Kasumi-1 (cell line): ENCODE results near the gene CNOT3.

ENCODE experiments used
- DNase-seq, 2 experiments: peaks; one replicate each; lab custom pipeline; 2025; lab: John Stamatoyannopoulos, UW

Gene CNOT3

DNA sequence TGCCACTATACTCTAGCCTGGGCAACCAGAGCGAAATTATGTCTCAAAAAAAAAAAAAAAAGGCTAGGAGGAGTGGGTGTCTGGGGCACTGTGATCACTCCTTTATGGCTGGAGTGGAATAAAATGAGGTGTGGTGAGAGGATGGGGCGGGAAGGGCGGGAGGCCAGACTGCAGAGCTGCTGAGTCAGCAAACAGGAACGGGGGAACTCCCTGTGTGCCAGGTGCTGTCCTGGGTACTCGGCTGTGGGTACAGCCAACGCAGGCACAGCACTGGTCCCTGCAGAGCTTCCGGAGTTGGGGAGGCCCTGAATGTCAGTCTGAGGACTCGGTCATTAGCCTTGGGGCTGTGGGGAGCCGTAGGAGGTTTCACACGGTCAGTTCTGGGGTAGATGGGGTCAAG is 16.3 kb upstream of the CNOT3 start:
- DNase-seq = no peak

DNA sequence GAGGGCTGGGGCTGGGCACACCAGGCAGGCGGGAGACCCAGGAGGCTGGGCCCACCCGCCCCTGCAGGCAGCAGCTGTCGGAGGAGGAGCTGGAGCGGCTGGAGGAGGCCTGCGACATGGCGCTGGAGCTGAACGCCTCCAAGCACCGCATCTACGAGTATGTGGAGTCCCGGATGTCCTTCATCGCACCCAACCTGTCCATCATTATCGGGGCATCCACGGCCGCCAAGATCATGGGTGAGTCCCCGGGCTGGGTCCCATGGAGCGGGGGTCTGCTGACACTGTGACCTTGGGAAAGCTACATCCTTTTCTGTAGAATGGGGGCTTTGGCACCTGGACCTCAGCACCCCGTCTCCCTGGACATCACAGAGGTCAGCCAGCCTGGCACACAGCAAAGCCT is 13.9 kb upstream of the CNOT3 start:
- DNase-seq = no peak

- no peak for DNase-seq
Observed at GRCh38 chr19:54124393-54124792, 13.2 kb upstream of the CNOT3 start.

GRCh38 chr19:54125713-54126112 is 11.8 kb upstream of the CNOT3 start:
- no peak for DNase-seq

DNA sequence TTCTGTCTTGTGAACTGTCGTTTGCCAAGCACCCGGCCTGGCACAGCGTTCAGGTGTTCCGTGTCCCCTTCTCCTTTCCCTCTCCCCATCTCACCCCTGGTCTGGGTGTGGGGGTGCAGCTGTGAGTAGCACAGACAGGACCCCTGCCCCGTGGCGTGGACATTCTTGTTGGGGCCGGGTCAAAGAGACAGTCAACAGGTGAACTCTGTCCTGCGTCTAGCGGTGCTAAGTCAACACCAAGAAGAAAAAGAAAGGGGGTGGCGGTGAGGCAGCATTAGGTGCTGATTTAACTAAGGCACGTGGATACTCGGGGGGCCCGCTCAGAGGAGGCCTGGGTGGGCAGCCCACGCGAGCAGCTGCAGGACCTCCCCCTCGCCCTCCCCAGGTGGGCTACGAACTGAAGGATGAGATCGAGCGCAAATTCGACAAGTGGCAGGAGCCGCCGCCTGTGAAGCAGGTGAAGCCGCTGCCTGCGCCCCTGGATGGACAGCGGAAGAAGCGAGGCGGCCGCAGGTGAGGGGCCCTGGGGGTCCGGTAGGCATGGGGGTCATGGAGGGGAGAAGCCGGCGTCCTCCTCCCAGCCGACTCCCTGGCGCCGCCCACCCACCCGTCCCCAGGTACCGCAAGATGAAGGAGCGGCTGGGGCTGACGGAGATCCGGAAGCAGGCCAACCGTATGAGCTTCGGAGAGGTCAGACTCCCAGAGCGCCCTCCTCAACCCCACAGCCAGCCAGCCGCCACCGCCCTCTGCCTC is 9.7 kb upstream of the CNOT3 start:
- no peak for DNase-seq

DNA sequence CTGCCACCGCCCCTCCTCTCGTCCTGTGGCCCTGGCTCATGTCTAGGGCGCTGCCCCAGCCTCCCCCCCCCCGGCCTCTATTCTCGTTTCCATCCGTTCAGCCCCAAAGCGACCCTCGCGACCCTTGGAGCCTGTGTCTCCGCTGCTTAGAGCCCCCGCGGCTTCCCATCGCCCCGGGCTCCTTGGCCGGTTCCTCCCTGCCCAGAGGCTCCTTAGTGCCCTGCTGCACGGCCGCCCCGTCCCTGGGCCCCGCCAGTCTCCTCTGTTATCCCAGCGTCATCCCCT is 9.2 kb upstream of the CNOT3 start:
- no peak for DNase-seq

DNA sequence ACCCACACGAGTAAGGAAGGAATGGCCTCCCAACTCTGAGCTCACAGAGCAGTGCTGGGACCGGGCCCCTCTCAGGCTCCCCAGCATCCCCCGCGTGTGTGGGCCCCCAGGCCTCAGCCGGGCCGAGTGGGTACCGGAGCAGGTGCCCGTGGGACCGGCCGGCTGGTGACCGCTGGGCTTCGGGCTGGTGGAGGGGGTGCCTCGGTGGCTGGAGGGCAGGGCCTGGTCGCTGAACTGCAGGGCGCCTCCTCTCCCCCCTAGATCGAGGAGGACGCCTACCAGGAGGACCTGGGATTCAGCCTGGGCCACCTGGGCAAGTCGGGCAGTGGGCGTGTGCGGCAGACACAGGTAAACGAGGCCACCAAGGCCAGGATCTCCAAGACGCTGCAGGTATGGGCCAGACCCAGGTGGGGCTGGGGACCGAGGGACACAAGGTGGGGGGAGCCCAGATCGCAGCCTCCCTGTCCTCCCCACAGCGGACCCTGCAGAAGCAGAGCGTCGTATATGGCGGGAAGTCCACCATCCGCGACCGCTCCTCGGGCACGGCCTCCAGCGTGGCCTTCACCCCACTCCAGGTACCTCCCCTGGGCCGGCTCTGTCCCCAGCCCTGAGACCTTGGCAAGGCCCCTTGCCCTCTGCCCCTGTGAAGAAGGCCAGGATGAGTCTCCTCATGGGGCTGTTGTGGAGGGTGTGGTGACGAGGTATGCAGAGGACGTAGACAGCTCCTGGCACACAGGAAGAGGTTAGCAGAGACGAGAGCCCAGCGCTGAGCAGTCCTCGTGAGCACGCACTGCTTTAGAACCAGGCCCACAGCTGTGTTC is 8.6 kb upstream of the CNOT3 start:
- no peak for DNase-seq

- no peak for DNase-seq
Observed at GRCh38 chr19:54129617-54129996, 8.0 kb upstream of the CNOT3 start.

GRCh38 chr19:54133312-54133956 is 4.1 kb upstream of the CNOT3 start:
- DNase-seq = peak in 1 of 2 experiments; percentile 13

- no peak for DNase-seq
Observed at GRCh38 chr19:54133957-54134590, 3.5 kb upstream of the CNOT3 start.

- peak in 1 of 2 experiments; percentile 58 for DNase-seq
Observed at GRCh38 chr19:54136086-54136863, 1.3 kb upstream of the CNOT3 start.

GRCh38 chr19:54136864-54137698 is 481 bp upstream of the CNOT3 start:
- peak; percentile 100 for DNase-seq

GRCh38 chr19:54138489-54139256 is 1.1 kb downstream of the CNOT3 start:
- peak in 1 of 2 experiments; percentile 17 for DNase-seq

DNA sequence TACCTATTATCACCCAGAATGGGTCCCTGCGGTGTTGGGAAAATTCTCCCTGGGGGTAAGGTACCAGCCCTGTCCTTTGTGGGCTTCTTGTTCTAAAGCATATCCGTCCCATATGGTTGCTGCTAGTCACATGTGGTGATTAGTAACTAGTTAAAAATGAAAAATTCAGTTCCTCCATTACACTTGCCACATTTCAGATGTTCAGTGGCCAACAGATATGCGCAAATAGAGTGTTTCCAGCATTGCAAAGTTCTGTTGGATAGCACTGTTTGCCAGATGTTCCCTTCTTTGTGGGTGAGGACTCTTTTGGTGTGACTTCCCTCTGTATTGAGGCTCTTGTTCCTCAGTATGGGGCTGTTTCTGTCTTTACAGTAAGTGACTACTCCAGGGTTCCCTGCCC is 3.8 kb downstream of the CNOT3 start:
- no peak for DNase-seq

DNA sequence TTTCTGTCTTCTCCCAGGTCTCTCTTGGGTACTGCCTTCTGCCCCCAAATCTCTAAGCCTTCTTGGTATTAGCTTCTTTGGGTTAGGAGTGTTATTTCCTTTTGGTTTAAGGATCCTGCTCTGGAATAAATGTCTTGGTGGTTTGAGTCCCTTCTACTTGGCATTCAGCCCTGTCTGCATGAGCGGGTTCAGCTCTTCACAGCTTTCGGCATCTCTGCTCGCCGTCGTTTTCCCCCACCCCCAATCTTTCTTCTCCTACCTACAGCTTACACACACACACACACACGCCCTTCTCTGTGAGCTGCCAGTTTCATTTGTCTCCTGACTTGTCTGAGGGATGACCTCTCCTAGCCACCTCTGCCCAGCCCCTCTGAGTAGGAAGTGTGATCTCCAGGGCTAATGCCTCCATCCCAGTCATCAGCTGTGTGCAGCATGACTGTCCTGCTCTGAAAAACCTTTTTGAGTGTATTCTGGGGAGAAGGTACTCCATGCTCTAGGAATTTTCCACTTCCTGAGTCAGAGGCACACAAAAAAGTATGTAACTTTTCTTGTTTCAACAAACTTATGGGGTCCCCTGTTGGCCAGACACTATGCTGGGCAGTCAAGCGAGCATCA is 4.7 kb downstream of the CNOT3 start:
- no peak for DNase-seq

DNA sequence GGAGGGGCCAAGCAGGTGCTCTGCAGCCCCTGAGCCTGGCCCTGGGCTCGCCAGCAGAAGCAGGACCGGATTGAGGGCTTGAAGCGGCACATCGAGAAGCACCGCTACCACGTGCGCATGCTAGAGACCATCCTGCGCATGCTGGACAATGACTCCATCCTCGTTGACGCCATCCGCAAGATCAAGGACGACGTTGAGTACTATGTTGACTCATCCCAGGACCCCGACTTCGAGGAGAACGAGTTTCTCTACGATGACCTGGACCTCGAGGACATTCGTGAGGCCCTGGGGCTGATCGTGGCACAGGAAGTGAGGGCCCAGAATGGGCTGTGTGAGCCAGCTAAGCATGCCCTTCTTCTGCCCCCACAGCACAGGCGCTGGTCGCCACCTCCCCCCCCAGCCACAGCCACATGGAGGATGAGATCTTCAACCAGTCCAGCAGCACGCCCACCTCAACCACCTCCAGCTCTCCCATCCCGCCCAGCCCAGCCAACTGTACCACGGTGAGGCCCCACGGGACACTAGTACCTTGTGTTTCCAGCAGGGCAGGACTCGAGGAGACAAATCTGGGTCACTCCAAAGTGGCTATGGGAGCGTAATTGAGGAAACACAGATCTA is 8.1 kb downstream of the CNOT3 start:
- DNase-seq = no peak

GRCh38 chr19:54147676-54148075 is 10.1 kb downstream of the CNOT3 start:
- DNase-seq = no peak

DNA sequence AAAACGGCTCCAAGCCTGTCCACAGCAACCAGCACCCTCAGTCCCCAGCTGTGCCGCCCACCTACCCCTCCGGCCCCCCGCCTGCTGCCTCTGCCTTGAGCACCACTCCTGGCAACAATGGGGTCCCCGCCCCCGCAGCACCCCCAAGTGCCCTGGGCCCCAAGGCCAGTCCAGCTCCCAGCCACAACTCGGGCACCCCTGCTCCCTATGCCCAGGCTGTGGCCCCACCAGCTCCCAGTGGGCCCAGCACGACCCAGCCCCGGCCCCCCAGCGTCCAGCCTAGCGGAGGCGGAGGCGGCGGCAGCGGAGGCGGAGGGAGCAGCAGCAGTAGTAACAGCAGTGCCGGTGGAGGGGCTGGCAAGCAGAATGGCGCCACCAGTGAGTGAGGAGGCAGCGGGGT is 10.6 kb downstream of the CNOT3 start:
- DNase-seq = no peak
